ENCODE measurements around the gene RFFL.

The RFFL gene

DNA sequence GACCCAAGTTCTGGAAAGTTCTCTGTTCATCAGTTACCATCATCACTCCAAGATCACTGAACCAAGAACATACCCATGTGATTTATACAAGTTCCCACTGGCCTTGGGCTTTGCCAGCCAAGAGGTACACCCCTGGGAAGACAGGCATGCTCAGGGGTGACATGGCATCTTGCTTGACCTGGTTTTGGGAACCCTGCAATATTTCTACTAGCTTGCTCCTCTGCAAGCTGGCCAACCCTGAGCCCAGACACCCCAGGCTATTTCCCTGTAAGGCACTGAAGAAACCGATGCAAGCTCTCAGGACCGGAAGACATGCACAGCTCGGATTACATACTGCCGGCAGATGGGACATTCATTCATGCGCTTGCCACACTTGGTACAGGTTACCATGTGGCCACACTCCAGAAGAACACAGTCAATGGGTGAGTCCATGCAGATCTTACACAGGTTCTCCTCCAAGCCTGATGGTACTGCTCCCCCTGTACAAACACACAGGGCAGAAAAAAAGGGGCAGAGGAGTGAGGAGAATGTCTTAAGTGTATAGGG, 51.8 kb downstream of the RFFL start:
- H4K20me1 ChIP-seq (ENCODE audit: insufficient read depth, low read length): no peaks in the 10 kb centered on the region
- no peak overlapping the region for H3K4me3 ChIP-seq (ENCODE audit: low read depth, low read length, poor library complexity, severe bottlenecking)
- H3K4me2 ChIP-seq (ENCODE audit: low read length): no peak overlapping the region
- H2AFZ ChIP-seq (ENCODE audit: low read length): no peak overlapping the region
- no peaks in the 10 kb centered on the region for H3K27me3 ChIP-seq (ENCODE audit: insufficient read depth, low read length)
- no peaks in the 10 kb centered on the region for H3K4me1 ChIP-seq (ENCODE audit: insufficient read depth, low read length, severe bottlenecking)
- H3K79me2 ChIP-seq (ENCODE audit: insufficient read depth, low read length): no peaks in the 10 kb centered on the region
- H3K9me2 ChIP-seq (ENCODE audit: low read depth, low read length): no peaks in the 10 kb centered on the region
- no peaks in the 10 kb centered on the region for H3K9me3 ChIP-seq (ENCODE audit: low read length)
- TF ChIP-seq EZH2 (IDR thresholded peaks at IDR 0.05; ENCODE audit: borderline replicate concordance, low read length): no peak
- TF ChIP-seq, protein P1, sequence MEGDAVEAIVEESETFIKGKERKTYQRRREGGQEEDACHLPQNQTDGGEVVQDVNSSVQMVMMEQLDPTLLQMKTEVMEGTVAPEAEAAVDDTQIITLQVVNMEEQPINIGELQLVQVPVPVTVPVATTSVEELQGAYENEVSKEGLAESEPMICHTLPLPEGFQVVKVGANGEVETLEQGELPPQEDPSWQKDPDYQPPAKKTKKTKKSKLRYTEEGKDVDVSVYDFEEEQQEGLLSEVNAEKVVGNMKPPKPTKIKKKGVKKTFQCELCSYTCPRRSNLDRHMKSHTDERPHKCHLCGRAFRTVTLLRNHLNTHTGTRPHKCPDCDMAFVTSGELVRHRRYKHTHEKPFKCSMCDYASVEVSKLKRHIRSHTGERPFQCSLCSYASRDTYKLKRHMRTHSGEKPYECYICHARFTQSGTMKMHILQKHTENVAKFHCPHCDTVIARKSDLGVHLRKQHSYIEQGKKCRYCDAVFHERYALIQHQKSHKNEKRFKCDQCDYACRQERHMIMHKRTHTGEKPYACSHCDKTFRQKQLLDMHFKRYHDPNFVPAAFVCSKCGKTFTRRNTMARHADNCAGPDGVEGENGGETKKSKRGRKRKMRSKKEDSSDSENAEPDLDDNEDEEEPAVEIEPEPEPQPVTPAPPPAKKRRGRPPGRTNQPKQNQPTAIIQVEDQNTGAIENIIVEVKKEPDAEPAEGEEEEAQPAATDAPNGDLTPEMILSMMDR (IDR thresholded peaks at IDR 0.05; ENCODE audit: low read length): no peak
- H3F3A ChIP-seq (ENCODE audit: insufficient read depth, low read length): no peaks in the 10 kb centered on the region
- H3K36me3 ChIP-seq (ENCODE audit: insufficient read depth, low read length): peaks cover 7% of the 10 kb centered on the region; the same call in 1 of the 2 replicates
- H3K9ac ChIP-seq (ENCODE audit: low read length): no peak overlapping the region
- no peak overlapping the region for H3K27ac ChIP-seq (ENCODE audit: low read depth, low read length, poor library complexity, severe bottlenecking)

DNA sequence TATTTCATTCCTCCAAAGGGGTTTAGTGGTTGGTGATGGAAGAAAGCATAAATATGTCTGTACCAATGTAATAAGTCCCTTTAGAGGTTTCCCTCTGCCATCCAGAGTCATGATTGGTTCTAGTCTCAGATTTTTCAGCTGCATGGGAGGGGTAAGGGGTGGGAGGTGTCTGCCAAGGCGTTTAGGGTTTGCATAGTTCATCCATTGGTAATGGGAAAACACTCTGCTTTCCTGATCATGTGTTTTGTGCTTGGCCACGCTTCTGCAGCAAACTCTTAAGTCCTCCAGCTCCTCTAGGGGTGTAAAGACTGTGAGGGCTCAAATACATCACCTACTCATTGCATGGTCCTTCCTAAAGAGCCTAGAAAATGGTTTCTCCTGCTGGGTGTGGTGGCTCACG, 53.4 kb downstream of the RFFL start:
- H3K4me1 ChIP-seq (ENCODE audit: insufficient read depth, low read length, severe bottlenecking): no peaks in the 10 kb centered on the region
- H3K9me3 ChIP-seq (ENCODE audit: low read length): no peaks in the 10 kb centered on the region
- no peaks in the 10 kb centered on the region for H4K20me1 ChIP-seq (ENCODE audit: insufficient read depth, low read length)
- no peak overlapping the region for H3K4me2 ChIP-seq (ENCODE audit: low read length)
- no peak overlapping the region for H3K27ac ChIP-seq (ENCODE audit: low read depth, low read length, poor library complexity, severe bottlenecking)
- H3K36me3 ChIP-seq (ENCODE audit: insufficient read depth, low read length): peaks cover 10% of the 10 kb centered on the region; the same call in 1 of the 2 replicates
- no peak overlapping the region for H3K9ac ChIP-seq (ENCODE audit: low read length)
- H3K9me2 ChIP-seq (ENCODE audit: low read depth, low read length): no peaks in the 10 kb centered on the region
- H3K27me3 ChIP-seq (ENCODE audit: insufficient read depth, low read length): no peaks in the 10 kb centered on the region
- TF ChIP-seq, protein P1 (IDR thresholded peaks at IDR 0.05; ENCODE audit: low read length): no peak
- no peak for TF ChIP-seq EZH2 (IDR thresholded peaks at IDR 0.05; ENCODE audit: borderline replicate concordance, low read length)
- H3K79me2 ChIP-seq (ENCODE audit: insufficient read depth, low read length): no peaks in the 10 kb centered on the region
- H2AFZ ChIP-seq (ENCODE audit: low read length): no peak overlapping the region
- H3F3A ChIP-seq (ENCODE audit: insufficient read depth, low read length): no peaks in the 10 kb centered on the region
- H3K4me3 ChIP-seq (ENCODE audit: low read depth, low read length, poor library complexity, severe bottlenecking): no peak overlapping the region

DNA sequence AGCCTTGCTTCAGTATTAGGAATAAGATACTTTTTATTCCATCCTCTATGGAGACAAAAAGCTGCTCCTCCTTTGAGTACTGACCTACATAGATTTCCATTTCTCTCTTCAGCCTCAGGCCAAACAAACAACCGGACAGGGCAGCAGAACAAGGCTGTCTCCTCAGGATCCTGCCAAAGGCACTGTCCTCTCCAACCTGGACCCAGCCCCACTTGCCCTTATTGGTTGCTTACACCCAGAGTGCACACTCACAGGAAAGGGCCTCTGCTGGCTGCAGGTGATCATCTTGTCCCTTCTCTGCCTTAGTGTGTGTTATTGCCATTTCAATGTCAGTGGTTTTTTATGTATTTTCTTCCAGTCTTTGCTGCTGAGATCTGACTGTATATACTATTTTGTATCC, 56.5 kb downstream of the RFFL start:
- Histone ChIP-seq H2AFZ (ENCODE audit: low read length) (no peak overlapping the region), H3K27ac (ENCODE audit: low read depth, low read length, poor library complexity, severe bottlenecking) (no peak overlapping the region), H3K9ac (ENCODE audit: low read length) (no peak overlapping the region), H3K4me3 (ENCODE audit: low read depth, low read length, poor library complexity, severe bottlenecking) (no peak overlapping the region), H3K9me3 (ENCODE audit: low read length) (no peaks in the 10 kb centered on the region), H3K4me2 (ENCODE audit: low read length) (no peak overlapping the region), H3K4me1 (ENCODE audit: insufficient read depth, low read length, severe bottlenecking) (no peaks in the 10 kb centered on the region), H3K27me3 (ENCODE audit: insufficient read depth, low read length) (no peaks in the 10 kb centered on the region), H3K79me2 (ENCODE audit: insufficient read depth, low read length) (no peaks in the 10 kb centered on the region), H3K36me3 (ENCODE audit: insufficient read depth, low read length) (peaks cover 35% of the 10 kb centered on the region; the same call in 1 of the 2 replicates), H3F3A (ENCODE audit: insufficient read depth, low read length) (no peaks in the 10 kb centered on the region), H3K9me2 (ENCODE audit: low read depth, low read length) (no peaks in the 10 kb centered on the region), H4K20me1 (ENCODE audit: insufficient read depth, low read length) (no peaks in the 10 kb centered on the region)
- TF ChIP-seq, protein P1 (IDR thresholded peaks at IDR 0.05; ENCODE audit: low read length): no peak
- TF ChIP-seq EZH2 (IDR thresholded peaks at IDR 0.05; ENCODE audit: borderline replicate concordance, low read length): no peak
